HG03575 (cell line): Measurements from ENCODE around the gene PDZRN3.

Experiments used
- ATAC-seq: cut with Tn5 transposase; IDR thresholded peaks from one replicate; pipeline ENCODE4 v1.9.1; 2021; ENCODE audit not compliant: unreplicated experiment, insufficient number of reproducible peaks, low FRiP score; ENCODE audit errors: extremely low read depth

PDZRN3 gene

DNA sequence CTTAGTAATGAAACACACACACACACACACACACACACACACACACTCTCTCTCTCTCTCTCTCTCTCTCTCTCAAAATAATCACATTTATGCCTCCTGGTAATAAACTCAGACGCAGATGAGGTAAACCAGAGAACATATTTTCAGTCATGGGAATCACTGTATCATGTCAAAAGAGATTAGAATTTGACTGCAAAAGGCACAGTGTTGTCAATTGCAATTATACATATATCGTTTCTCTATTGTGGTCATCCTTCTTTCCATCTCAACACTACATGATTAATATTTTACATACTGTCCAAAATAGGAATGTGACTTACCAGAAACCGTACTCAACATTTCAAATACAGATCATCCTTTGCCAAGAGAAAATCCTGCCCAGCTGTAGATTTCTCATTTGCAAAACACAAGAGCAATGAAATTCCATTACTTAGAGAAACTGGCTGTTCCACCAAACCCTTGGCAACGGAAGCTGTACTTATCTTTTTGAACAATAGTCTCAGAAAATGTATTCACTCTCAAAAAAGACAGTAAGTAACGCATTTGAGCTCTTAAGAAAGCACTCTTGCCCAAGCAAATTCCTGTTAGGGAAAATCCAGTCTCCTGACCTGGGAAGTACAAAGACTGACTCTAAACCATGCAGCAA, 24.3 kb downstream of the PDZRN3 start:
- ATAC-seq: no peak

DNA sequence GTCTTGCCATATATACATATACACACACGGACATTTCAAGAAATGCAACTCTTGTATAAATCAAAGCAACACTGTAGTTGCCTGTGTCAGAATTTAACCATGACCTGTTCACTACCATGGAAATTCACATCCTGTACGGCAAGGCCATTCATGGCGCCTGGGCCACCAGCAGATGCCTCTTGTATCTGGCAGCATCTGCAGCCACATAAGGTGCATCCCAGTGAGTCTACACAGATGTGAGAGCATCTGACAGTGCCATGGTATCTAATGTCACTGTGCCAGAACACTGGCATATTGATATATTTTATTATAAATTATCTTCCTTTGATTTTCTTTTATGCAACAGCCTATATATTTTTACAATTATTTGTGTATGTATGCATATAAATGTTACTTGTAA, 25.1 kb downstream of the PDZRN3 start:
- ATAC-seq: no peak

DNA sequence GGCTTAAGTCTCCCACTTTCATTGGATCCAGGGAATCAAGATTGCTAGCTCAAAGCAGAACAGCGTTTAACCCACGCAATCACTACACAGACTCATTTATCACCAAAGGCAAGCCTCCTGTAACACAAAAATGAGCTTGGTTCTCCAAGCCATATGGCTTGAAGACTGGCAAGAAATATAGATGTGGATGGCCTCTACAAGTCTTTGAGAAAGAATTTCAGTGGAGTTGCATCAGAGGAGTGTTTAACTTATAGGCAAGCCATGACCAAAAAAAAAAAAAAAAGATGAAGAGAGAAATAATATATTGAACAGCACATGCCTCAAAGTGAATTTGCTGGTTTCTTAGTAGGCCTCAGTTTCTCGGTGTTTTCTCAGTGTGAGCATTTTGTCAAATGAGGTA, 27.3 kb downstream of the PDZRN3 start:
- ATAC-seq: no peak

DNA sequence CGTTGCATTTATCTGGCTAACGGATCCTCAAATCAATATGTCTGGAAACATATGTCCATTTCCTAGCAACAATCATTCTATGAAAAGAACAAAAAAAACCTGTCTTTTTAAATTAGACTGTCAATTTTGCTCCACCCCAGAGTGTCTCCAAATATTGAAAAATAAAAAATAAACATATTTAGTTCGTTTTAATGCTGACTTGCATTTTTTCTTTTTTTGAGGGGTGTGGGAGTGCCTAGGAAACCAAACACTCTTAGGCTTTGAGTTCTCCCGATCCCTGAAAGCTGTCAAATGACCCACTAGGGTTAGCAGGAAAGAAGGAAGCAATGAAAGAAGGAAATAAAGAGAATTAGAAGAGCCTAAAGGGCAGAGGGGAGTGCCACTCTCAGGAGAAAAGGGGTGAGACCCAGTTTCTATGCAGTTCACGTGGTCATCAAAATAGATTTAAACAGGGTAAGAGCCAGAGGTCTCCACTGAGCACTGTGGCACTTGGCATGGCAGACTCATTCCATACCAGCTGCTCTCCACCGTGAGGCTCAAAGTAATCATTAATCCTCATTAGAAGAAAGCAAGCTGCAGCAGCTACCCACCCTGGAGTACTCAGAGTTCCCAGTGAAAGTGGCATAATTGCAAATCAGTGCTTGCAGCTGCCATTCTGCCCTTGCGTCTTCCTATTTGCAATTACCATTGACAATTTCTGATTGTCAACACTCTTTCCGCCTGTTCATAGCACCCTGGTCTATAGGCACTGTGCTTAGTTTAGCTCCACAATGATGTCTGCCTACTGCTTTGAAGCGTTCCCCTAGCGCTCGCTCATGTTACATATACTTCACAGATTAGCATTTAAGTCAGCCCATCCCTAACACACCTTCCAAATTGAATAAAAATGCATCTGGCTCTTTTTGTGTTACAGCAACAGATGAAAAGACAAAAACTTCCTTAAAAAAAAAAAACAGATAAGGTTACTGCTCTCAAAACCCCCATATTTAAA, 32.3 kb downstream of the PDZRN3 start:
- no peak for ATAC-seq

DNA sequence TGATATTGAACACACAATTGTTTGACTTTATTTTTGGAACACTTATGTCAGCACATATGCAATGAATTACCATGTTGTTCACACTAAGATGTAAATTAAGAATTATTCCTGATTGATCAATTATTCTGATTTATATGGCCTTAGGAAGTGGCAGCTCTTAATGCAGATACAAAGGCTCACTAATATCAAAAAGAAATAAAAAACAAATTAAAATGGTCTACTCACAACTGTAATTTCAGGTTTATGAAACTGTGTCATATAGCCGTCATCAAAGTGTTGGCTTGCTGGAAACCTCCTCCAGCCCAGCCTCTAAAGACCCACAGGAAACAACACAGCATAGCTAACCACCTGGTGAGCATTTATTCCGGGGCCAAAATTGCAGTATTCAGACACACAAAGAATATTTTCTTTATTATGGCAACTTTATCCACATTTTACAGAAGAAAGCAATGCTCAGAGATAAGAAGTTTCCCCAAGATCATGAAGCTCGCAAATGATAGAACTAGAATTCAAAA, 33.4 kb downstream of the PDZRN3 start:
- no peak for ATAC-seq

DNA sequence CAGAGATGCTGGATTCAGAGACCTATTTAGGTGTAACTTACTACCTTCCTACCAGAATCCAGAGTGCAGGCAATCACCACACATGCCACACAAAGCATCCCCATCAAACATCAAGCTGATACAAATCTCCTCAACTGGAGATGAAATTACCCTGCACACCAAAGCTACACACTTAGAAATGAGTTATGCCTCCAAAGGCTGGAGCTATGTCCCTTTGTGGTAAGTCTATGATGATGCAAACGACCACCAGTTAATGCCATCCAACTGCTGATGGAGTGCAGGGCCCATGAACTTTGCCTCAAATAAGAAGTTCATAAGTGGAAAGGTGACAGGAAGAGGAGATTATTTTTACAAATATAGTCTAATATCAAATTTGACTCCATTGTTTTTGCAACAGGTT, 38.1 kb downstream of the PDZRN3 start:
- no peak for ATAC-seq

DNA sequence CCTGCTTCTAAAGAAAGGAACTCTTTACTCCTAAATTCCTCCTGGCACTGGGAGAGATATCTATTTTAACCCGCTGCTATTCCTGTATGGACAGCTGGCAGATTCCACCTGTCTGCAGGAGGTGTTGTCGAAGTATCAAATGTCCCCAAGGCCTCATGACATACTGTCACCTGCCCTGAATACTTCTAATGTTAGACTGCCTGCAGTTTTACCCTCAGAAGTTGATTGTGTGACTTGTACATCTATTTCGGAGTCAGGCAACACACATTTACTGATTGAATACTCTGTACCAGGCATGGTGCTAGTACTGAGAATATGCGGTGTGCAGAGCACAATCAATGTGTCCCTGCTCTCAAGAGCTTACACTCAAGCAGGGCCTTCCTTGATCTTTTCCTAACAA, 38.6 kb downstream of the PDZRN3 start:
- ATAC-seq: no peak

DNA sequence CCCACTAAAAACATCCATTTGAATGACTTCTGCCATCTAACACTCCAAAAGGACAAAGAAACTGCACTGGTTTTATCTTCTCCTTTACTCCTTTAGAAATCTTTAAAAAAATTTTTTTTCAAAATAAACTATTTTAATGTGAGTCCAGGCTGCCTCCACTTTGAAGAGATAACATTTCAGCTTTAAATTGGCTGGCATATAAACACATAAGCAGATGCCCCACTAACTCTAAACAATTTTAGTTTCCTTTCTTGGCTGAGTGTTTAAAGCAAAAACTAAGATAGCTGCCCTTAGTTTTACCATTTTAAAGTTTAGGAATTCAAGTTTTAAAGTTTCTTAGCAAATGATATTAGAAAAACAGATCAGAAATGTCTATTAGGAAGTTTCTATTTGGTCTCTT, 39.9 kb downstream of the PDZRN3 start:
- no peak for ATAC-seq

DNA sequence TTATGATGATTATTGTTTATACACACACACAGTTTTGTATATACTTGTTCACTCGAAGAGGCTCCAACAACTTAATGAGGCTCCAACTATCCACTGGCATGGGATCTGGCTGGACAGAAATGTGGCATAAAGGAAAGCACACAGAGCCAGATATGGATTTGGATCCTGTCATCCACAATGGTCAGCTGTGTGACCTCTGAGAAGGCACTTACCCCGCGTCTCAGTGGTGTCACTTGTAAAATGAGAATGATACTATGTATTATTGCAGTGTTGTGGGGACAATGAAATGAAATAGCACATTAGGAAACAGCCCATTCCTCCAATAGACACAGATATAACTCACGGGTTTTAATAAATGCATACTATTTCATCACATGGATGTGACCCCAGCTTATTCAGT, 42.2 kb downstream of the PDZRN3 start:
- ATAC-seq: no peak

DNA sequence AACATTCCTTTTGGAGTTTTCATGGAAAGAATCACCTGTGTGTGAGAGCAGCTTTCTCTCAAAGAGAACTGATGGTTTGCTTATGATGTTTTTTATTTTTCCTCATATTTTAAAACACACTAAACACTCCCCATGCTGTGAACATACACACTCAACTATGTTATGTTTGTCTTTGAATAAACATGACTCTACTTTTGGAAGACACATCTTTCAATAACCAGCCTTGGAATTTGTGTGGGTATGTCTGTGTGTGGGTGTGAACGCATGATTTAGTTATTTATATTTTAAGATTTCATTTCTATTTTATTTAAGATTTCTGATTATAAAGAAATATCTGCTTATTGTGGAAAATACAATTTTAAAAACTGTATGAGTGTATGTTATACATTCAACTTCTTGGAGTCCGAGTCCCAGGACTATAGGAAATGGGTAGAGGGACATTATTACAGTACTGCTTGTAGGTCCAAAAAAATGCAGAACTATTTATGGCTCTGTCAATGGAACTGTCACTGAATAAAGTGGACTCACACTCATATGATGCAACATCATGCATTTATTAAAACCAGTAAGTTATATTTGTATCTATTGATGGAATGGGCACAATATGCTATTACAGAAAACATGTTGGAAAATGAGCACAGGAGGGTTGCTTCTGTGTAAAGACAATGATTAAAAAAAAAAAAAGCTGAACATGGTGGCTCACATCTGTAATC, 43.5 kb downstream of the PDZRN3 start:
- ATAC-seq: no peak

DNA sequence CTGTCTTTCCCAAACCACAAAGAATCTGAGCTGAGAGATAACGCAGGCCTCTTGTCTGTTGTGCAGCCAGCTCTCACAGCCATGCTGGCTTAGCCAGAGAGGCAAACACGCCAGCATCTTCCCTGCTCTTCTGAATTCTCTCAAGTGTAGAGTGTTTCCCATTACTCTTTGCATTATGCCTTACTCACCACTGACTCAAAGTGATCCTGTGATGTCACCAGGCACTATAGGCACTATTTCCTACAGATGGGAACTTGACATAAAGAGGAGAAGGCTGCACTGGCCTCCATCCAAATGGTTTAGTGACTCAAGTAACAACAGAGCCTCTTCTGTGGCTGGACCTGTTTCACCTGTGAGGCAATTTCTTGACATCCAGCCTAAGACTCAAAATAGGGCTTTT, 44.4 kb downstream of the PDZRN3 start:
- ATAC-seq: no peak

DNA sequence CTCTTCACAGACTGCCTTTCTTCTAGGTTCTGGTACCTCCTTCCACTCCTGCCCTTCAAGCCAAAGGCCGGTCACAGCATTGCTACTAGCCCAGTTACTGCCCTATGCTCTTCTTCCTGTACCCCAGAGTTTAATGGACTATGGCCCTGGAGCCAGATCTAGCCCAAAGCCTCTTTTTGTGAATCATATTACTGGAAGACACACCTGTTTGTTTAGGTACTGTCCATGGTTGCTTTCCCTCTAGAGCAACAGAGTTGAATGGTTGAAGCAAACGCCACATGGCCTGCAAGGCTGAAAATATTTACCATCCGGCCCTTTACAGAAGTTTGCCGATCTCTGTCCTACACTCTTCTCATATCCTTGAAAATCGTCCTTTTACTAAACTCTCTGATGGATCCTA, 47.0 kb downstream of the PDZRN3 start:
- no peak for ATAC-seq

DNA sequence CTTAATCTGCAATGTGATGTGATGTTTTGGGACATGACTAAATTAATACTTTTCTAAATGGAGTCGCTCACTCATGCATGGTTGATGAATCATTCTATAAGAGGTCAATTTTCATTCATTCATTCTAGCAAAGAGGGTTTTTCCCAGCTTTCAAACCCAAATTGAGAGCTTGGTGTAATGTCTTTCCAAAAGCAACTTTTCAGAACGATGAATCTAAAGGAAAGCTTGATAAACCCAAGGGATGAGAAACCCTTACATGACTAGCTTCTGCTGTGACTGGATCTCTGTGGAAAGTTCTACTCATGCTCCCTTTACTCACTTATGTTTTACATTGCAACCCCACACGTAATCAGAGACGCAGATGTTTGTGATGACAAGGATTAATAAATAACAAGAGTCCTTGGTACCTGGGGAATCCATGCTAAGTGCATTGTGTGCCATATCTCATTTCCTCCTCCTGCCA, 47.7 kb downstream of the PDZRN3 start:
- no peak for ATAC-seq

DNA sequence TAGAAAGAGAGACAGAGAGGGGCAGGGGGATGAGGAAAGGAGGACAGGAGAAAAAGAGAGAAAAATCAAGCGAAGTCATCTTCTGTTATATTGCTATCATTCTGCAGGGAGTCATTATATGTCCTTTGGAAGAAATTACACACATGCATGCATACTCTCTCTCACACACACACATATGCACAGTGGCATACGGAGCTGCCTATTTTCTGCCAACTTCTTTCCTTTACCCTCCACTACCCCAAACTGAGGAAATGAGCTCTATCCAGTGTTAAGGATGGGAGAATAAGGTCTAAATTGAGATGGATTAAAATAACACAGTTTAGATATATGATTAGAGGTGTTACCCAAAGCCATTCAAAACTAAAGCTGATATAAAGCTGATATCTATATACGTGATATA, 48.8 kb downstream of the PDZRN3 start:
- no peak for ATAC-seq

DNA sequence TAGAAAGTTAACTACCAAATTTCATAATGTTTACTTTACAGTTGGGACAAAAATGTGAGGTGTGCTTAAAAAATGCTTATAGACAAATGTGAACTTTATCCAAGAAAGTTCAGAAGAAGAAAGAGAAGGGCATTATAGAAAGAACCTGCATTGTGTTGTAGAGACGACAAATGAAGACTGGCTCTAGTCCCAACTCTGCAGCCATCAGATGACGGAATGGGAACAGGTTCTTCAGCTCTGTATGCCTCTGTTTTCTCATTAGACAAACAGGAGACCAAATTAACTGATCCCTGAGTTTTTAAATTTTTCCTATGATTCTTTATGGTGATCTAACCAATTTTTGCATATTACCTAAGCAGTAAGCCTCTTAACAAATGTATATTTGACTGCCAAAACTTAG, 49.2 kb downstream of the PDZRN3 start:
- ATAC-seq: no peak

DNA sequence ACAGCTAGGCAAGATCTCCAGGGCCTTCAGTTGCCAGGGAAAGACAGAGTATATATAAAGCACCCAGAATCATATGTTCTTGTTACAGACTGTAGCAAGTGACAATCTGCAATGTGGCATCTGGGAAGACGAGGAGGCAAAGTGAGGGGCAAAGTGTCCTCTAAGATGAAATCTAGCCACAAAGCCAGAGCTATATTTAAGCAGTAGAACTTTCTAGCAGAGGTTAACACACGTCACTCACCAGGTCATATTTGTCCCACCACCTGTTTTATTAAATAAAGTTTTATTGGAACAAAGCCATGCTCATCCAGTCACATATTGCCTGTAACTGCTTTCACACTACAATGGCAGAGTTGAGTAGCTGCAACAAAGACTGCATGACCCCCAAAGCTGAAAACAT, 51.5 kb downstream of the PDZRN3 start:
- ATAC-seq: no peak

DNA sequence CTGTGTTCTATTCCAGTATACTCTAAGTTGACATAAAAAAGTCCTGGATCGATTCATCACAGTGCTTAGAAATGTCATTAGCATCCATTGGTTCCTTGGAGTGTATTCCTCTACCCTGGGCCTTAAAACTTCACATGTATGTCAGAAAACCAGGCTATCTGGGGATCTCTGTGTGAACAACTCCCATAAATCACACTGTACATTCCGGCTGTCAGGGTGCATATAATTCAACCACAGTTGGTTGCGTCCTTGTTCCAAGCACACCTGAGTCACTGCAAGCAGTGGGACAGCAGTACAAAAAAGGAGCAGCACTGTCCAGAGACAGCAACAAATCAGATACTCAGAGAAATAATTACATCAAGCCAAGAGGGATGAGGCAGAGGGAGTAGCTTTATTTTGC, 52.4 kb downstream of the PDZRN3 start:
- ATAC-seq: no peak

DNA sequence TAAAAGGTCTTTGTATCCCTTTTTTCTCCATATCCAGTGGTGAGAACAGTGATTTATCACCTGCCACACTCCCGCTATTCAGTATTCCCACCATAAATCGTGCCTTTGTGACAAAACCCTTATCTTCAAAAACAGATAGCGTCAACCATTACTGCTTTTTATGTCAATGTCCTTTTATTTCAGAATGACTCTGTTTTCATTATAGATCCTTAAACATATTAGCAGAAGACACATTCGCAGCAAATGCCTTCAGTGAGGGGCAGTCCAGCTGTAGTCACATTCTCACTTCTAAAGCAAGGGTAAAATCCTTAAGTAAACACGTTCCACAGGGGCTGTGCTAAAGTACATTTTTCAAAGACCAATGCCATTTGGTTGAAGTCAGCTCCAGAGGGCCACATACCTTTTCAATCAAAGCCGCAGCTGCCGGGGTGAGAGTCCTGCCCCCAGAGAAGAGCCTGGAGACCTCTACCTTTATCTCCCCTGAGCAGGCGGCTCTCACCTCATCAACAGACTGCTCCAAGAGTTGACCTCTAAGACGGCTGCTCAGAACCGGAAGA, 53.4 kb downstream of the PDZRN3 start:
- ATAC-seq: no peak

DNA sequence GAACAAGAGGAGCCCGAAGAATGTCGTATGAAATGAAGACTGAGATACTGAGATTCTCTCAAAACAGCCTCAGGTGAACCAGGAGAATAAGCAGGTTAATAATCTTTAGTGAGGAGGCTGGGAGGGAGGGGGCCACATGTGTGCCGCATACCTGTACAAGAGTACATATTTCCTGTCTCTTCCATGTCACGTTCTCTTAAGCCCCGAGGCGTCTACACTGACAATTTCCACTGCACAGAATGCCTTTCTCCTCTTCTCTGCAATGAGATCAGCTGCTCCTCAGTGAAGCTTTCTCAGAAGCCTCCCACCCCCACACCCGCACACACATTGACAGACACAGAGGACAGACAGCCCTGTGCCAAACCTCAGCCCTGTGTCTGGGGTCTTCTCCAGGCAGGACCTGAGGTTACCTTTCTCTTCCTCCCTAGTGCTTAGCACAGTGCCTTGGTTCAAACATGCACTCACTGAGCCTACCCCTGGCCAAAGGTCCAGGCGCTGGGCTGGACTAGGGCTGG, 55.4 kb downstream of the PDZRN3 start:
- no peak for ATAC-seq
